ENCODE results near the gene SEPTIN1.
"Not testable (repeated sequence)": the region's sequence is repeated elsewhere in the genome, so short reads cannot be mapped to it uniquely, and the experiment has no call there.

GRCh38 chr16:30335028-30335597 lies 47.2 kb downstream of the SEPTIN1 start:
- TF ChIP-seq, protein P1, sequence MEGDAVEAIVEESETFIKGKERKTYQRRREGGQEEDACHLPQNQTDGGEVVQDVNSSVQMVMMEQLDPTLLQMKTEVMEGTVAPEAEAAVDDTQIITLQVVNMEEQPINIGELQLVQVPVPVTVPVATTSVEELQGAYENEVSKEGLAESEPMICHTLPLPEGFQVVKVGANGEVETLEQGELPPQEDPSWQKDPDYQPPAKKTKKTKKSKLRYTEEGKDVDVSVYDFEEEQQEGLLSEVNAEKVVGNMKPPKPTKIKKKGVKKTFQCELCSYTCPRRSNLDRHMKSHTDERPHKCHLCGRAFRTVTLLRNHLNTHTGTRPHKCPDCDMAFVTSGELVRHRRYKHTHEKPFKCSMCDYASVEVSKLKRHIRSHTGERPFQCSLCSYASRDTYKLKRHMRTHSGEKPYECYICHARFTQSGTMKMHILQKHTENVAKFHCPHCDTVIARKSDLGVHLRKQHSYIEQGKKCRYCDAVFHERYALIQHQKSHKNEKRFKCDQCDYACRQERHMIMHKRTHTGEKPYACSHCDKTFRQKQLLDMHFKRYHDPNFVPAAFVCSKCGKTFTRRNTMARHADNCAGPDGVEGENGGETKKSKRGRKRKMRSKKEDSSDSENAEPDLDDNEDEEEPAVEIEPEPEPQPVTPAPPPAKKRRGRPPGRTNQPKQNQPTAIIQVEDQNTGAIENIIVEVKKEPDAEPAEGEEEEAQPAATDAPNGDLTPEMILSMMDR (IDR thresholded peaks at IDR 0.05): peak in 1 of 3 donors; percentile 27
- peak; percentile 72 for TF ChIP-seq POLR2A (IDR thresholded peaks at IDR 0.05)
- not testable (repeated sequence) for TF ChIP-seq EP300 (IDR thresholded peaks at IDR 0.05)
